HG03469 (cell line): ENCODE measurements around the gene HSPG2.
"Not testable (repeated sequence)": the region's sequence is repeated elsewhere in the genome, so short reads cannot be mapped to it uniquely, and the experiment has no call there.

ENCODE experiments used
- ATAC-seq: cut with Tn5 transposase; IDR thresholded peaks from one replicate; pipeline ENCODE4 v1.9.1; 2021; ENCODE audit warnings: mild to moderate bottlenecking, moderate library complexity, moderate number of reproducible peaks; ENCODE audit not compliant: unreplicated experiment

The HSPG2 gene

DNA sequence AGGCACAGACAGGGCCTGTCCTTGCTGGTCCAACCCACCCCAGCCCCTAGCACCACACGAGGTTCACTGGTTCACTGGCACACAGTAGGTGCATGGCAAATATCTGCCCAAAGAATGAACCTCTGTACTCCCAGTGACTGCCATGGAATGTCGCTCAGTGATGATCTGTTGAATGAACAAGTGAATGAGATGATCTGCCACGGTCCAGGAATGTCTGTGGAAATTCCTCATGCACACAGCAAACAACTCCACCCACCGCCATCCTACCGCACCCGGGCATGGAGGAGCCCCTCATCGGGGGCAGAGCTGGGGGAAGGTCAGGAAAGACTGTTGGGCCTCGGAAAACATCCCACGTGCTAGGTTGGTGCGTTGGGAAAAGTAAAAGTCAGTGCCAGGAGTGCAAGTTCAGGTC lies 1.7 kb downstream of the HSPG2 start:
- ATAC-seq, result no peak

DNA sequence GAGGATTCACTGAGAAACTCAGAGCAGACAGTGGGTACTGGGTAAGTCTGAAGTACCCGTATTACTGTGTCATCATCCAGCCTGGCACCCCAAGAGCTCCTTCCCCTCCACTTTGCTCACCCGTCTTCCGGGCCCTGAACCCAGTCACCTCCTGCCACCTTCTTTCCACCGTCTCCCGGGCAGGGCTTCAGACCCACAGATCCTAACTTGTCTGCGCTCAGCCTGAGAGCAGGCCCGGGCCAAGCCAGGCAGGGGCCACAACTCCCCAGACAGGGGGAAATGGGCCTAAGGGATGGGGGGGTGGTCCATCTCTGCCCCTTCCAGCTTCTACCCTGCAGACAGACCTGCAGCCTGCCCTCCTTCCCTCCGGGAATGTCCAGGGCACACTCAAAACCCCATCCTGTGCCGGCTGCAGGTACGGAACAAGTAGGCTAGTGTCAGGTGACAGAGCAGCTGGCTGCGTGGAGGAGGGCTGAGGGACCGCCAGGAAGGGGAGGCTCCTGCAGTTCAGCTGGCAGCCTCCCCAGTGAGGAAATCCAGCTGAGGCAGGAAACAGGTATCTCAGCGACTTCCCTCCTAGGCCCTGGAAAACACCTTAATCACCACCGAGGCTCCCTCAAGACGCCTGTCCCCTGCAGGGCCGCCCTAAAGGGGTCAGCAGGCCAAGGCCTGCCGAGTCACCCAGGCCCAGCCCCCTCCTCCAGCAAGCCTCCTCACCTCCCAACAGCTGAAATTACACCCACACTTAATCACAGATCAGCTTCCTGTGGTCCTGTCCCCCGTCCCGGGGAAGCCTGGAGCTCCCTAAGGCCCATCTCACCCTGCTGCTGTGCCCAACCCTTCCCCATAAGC lies 3.5 kb downstream of the HSPG2 start:
- no peak for ATAC-seq

DNA sequence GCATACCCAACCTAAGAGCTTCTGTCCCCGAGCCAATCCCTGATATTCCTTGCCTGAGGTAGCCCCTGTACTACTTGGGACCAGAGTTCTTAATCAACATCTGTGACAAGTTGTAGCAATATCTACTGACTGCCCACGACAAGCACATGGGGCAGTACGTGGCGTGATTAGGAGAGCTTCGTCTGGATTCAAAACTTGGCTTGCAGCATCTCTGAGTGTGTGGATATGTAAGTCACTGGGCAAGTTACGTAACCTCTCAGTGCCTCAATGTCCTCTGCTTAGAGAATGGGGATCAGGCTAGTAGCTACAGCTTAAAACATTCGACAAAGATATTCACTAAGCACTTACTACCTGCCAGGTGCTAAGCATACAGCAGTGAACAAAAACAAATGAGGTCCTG lies 5.0 kb downstream of the HSPG2 start:
- no peak for ATAC-seq

DNA sequence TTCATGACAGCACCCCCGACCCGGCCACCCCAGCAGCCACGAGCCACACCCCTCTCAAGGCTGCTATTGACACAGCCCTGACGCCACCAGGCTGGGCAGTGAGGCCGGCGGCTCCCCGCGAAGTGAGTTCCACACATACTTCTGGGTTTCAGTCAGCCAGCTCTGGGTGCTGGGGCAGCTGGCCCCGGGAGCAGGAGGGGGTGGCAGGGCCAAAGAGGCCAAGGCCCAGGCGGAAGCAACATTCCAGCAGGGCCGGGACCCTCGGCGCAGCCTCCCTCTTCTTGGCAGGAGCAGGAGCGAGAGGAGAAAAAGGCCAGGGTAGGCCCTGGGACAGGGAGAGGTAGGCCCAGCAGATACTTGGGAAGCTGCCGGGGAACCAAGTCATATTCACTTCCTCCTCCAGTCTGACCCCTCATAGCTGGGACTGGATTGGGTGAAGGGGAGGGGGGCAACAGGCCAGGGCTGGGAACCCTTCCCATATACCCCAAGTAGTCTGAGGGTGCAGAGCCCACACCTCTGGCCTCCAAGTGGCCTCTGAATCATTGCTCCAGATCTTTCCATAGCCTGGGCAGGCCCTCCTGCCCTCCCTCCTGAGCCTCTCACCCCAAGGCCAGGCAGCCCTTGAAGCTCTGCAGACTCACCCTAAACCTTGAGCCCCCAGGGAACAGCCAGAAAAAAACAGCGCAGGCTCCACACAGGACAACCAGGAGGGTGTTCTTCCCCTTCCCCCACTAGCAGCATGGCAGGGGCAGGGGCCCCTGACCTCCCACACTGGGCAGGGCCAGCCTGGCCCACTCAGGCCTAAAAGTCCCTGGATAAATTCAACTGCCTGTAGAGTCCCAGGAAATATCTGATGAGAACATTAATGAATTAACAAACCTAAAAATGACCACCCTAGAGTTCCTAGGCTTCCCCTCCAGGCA lies 5.7 kb downstream of the HSPG2 start:
- no peak for ATAC-seq

DNA sequence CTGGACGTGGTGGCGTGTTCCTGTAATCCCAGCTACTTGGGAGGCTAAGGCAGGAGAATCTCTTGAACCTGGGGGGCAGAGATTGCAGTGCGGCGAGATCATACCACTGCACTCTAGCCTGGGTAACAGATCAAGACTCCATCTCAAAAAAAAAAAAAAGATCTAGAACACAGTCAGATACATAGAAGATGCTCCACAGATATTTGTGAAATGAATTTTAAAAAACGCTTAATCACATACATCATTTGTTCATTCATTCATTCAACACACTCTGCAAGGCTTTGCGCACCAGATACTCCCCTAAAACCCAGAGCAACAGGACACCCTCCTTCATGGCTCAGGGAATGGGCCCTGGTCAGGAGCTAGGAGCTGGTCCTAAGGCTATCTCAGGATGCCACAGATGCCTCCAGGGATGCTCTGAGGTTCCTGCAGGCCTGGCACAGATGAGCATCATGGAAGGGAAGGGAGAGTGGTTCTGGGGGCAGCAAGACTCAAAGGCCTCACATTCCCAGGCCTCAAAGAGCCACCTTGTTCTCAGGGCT lies 6.4 kb downstream of the HSPG2 start:
- no peak for ATAC-seq

DNA sequence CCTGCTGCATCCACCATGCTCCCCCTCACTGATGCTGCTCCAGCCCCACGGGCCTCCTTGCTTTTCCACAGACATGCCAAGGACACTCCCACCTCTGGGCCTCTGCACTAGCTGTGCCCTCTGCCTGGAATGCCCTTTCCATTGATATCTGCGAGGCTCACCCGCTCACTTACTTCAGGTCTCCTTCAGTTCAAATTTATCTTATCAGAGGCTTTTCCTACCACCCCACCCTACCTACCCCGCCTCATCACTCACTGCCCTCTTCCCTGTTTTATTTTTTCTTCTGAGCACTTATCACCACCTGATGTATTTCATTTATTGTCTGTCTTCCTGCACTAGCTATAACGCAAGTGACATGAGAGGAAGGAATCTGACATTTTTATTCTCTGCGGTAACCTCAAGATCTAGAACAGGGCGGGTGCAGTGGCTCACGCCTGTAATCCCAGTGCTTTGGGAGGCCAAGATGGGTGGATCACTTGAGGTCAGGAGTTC lies 7.0 kb downstream of the HSPG2 start:
- ATAC-seq, result no peak

DNA sequence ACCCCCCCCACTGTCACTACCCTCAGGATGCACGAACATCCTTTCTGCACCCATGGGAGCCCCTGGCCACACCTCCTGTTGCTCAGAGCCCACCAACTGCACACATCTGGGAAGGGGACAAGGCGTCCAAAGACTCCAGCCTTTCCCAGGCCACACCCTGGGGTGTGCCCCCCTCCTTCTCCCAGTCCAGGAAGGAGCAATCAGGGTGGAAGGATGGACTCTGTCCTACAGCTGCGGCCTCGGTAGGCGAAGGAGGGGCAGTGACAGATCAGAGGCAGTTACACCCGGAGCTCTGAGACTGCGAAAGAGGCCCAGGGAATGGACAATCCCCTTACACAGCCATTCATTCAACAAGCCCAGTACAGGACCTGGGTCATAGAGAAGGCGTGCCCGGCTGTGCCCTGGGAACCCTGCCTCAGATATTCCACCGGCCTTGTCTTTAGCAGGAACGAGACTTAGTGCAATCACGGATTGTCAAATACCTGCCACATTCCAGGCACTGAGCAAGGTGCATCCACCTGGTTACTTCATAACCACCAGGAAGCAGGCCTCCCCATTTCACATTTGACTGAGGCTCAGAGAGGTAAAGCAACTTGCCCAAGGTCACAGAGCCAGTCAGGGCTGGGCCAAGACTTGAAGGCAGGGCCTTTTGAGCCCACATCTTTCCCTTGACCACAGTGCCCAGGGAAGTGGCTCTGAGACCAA lies 9.4 kb downstream of the HSPG2 start:
- ATAC-seq, result no peak

DNA sequence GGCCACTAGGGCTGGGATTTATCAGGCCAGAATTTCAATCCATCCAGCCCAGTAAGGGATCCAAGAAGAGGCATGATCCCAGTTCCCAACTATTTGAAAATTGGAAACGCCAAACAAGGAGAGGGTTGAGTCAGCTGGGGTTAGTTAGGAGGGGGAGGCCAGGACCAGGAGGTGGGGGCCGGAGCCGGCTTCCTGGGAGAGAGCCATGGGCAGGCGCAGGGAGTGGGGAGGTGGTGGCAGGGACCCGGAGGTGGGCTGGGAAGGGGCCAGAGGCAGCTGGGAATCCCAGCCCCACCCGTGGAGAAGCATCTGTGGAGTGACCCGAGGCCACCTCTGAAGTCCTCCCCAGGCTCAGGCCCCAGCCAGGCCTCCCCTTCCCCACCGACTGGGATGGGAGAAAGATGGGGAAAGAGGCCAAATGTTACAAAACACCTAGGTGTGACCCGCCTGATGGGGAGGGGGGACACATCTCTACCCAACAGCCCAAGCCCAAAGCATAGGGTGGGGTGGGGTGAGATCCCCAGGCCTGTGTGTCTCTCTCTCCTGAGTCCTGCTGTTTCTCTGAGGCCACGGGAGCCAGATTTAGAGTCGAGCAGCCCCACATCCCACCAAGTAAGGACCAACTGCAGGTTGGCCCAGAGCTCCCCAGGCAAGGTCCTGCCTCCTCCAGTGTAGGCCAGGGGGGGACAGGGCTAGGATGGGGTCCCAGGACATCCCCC lies 10.1 kb downstream of the HSPG2 start:
- no peak for ATAC-seq

DNA sequence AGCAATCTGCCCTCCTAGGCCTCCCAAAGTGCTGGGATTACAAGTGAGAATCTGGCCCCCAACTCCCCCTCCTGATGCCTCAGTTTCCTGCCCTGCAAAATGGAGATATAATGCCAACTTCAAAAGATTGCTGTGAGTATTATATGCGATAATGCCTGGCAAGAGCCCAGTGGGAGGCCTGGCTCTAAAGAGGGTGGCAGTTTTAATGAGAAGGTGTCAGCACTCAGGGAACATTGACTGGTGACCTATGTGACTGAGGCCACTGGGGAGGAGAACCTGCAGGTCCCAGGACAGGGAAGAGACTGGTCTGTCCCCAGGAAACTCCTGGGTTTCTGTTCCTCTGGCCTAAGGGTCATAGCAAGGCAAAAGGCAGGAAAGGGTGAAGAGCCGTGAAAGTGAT lies 11.0 kb downstream of the HSPG2 start:
- no peak for ATAC-seq

DNA sequence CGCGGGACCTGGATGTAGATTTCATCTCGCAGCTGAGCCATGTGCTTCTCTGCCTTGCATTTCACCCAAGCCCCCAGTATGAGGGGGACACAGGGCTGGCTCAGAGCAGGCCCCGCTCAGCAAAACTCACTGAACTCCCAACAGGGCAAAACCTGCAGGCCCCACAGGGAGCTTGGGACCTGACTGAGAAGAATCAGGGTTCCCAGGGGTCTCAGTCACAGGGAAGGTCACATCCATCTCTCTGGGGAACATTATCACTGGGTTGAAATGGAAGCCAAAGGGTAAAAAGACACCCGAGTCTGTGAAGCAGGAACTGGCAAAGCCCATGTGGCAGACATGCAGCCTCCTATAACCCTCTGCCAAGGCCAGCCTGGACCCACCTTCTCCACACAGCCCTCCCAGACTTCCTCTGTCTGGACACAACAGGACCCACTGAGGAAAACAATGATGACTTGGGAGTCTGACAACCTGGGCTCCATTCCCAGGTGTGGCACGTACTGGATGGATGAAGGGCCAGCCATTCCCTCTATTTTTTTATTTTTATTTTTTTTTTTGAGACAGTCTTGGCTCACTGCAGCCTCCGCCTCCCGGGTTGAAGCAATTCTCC lies 11.7 kb downstream of the HSPG2 start:
- no peak for ATAC-seq

DNA sequence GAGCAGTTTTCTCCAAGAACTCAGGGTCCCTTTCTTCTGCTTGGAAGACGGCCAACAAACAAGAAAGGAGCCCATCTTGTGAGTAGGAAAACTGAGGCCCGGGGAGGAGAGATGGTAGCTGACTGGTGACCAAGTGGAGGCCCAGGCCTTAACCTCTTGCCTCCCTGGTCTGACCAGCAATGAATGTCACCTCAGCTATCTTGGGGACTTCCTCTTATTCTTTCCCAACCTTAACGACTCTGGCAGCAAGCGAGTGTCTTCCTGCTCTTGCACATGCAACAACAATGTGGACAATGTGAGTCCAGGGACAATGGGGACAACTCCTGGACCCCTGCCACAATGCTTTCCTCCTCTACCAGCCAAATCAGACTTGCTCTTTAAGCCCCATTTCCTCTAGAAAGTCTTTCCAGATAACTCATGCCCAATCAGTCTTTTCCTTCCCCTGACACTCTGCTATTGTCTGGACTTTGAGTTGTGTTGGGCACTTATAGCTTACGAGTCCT lies 12.6 kb downstream of the HSPG2 start:
- ATAC-seq, result no peak

DNA sequence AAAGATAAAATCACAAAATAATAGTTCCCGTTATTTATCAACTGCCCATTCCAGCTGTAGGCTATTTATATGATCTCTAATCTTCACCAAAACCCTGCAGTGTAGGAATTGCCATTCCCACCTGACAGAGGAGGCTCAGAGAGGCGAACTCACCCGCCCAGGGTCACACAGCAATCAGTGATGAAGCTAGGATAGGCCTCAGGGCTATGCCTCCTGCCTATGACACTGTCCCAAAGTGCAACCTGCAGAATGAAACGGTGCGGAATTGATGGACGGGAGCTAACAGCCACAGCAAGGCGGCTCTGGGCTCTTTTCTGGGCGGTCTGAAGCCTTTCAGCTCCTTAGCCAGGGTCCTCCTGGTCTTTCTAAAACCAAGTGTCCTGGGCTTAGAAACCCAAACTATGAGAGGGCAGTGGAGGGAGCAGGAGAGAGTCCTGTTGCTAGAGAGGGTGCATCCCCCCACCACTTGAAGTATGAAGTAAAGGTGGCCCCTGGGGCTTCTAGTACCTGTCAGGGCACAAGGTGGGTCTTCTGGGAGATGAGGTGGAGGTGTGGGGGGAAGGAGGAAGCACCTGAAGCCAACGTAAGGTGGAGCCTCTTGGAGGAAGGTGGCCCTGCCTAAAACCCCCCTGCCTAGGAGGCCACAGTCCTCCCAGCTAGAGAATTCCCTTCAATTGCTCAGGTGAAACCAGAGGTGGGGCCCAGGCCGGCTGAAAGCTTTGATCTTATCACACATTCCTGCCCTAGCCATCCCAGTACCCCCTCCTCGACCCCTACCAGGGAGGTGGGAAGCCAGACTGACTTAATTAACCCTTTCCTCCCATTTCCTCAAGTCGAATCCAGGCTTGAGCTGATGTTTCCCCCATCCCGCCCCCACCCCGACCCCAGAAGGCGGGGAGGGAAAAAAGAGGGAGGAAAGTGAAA lies 14.8 kb downstream of the HSPG2 start:
- no peak for ATAC-seq

DNA sequence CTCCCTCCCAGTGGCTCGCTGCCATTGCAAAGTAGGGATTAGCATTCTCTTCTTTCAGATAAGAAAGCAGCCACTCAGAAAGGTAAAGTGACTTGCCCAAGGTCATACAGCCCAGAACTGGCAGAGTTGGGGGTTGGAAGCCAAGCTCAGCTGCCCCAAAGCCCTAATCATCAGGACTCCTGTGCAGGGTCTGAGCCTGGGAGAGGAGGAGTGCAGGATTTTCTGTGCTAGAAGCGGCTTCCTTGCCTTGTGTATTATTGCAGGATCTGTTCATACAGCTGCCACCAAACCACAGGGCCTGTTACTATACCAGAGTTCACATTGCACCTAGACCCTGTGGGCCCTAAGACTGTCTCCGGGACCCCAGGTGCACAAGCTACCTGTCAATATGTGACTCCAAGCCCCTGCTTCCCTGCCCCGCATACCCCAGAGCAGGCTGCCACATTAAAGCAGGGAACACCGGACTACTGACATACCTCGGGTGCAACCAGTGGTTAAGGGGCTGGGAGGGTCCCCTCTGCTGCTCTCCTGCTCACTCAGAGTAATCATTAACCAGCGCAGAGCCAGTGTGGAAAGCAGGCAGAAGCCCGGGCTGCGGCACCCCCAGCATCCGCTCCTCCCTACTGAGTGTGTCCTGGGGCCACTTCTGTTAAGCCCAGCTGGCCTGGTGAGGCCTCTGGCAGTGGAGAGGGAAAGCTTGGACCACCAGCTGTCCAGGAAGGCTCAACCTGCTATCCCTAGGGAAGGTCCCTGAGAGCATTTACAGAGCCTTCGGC lies 15.8 kb downstream of the HSPG2 start:
- no peak for ATAC-seq

DNA sequence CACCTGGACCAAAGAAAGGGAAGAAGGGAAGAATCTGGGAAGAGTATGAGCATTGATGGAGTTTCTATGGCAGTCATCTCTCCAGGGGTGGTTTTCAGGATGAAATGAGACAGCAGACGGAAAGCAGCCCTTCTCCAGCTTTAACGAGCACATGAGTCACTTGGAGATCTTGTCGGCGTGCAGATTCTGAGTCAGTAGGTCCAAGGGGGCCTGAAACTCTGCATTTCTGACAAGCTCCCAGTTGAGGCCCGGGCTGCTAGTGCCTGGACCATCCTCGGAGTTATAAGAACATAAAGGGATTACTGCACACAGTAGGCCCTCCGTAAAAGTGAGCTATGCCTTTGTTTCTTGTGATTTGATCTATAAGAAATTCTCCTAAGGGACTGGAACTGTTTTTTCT lies 17.6 kb downstream of the HSPG2 start:
- no peak for ATAC-seq

DNA sequence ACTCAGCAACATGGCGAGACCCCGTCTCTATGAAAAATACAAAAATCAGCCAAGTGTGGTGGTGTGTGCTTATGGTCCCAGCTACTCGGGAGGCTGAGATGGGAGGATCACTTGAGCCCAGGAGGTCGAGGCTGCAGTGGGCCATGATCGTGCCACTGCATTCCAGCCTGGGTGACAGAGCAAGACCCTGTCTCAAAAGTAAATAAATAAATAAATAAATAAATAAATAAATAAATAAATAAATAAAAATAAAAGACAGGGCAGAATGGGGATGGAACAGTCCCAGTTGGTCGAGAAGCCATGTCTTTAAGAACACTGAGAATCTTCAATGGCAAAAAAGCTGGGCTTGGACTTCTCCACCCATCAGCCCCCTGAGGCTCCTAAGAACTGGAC lies 19.9 kb downstream of the HSPG2 start:
- ATAC-seq, result not testable (repeated sequence)

DNA sequence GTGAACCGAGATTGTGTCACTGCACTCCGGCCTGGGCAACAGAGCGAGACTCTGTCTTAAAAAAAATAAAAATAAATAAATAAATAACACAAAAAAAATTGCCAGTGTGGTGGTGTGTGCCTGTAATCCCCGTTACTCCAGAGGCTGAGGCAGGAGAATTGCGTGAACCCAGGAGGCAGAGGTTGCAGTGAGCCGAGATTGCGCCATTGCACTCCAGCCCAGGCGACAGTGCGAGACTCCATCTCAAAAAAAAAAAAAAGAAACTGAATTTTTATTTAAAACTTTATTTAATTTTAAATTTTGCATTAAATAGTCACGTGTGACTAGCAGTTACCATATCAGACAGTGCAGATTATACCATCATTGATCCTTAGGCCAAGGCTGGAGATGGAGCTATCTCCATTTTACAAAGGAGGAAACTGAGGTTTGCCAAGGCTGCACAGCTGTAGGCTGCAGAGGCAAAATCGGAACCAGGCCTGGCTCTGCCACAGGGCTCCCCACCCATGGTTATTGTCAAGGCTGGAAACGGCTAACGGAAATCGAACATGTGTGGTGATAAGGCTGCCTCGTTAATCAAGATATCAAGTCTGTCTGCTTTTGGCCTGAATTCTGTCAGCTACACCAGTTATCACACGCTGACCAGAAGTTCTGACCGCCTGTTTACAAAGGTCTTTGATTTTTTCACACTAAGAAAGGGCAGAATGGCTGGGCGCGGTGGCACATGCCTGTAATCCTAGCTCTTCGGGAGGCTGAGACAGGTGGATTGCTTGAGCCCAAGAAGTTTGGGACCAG lies 20.5 kb downstream of the HSPG2 start:
- ATAC-seq, result no peak
